Brain microvascular endothelial cell (primary cell): ENCODE measurements around the gene IGBP1.
A peak's percentile ranks its signal among the peaks of the same experiment; 100 is the strongest.
"Not testable (repeated sequence)": the region's sequence is repeated elsewhere in the genome, so short reads cannot be mapped to it uniquely, and the experiment has no call there.

Source experiments
- DNase-seq: peaks from one replicate; pipeline ENCODE4 v3.0.0-alpha.2; 2020
- H3K27ac ChIP-seq: fragments of 250-450 bp; sonication (Bioruptor Pico); 2 replicates; pipeline ENCODE4 v1.5.1; 2020; ENCODE audit warnings: mild to moderate bottlenecking, moderate library complexity
- H3K27me3 ChIP-seq: fragments of 250-450 bp; sonication (Bioruptor Pico); replicated peaks from 2 replicates; pipeline ENCODE4 v1.5.1; 2020; ENCODE audit warnings: mild to moderate bottlenecking
- H3K36me3 ChIP-seq: fragments of 250-450 bp; sonication (Bioruptor Pico); replicated peaks from 2 replicates; pipeline ENCODE4 v1.5.1; 2020; ENCODE audit warnings: mild to moderate bottlenecking
- H3K4me3 ChIP-seq: 2 replicates; pipeline ENCODE4 v1.5.1; 2011; ENCODE audit warnings: low read depth, mild to moderate bottlenecking, control low read depth, low read length, moderate library complexity
- CTCF ChIP-seq: IDR thresholded peaks from 2 replicates; pipeline ENCODE4 v1.5.1; 2011; ENCODE audit warnings: low read depth, mild to moderate bottlenecking, moderate library complexity, low read length, control low read depth, inconsistent platforms; ENCODE audit errors: missing control alignments
- in situ Hi-C: cut with HindIII; loops from 2 replicates; pipeline ENCODE4 v1.10.0; 2017; ENCODE audit warnings: low sequenced_read_pairs, low pct_ligation_motif_present

The IGBP1 gene

GRCh38 chrX:70183091-70183490 is 49.8 kb downstream of the IGBP1 start:
- H3K27ac ChIP-seq, result no peak overlapping the region
- no peak for TF ChIP-seq CTCF
- in situ Hi-C loops, result no loop called here

GRCh38 chrX:70190225-70190624 is 57.0 kb downstream of the IGBP1 start:
- no peak for TF ChIP-seq CTCF
- H3K27ac ChIP-seq, result no peak overlapping the region
- H3K27me3 ChIP-seq, result no peaks in the 10 kb centered on the region
- H3K36me3 ChIP-seq, result no peaks in the 10 kb centered on the region
- H3K4me3 ChIP-seq, result no peak overlapping the region
- in situ Hi-C loops, result no loop called here
- DNase-seq, result no peak

More at GRCh38 chrX:70183091-70183490, 49.8 kb downstream of the IGBP1 start:
- no peaks in the 10 kb centered on the region for H3K36me3 ChIP-seq
- no peaks in the 10 kb centered on the region for H3K27me3 ChIP-seq
- no peak for DNase-seq
- H3K4me3 ChIP-seq, result no peak overlapping the region

- peak; percentile 32 for DNase-seq
- H3K27me3 ChIP-seq, result no peaks in the 10 kb centered on the region
- no peak overlapping the region for H3K4me3 ChIP-seq
- TF ChIP-seq CTCF, result peak; percentile 78
- H3K36me3 ChIP-seq, result no peaks in the 10 kb centered on the region
- no peak overlapping the region for H3K27ac ChIP-seq
- in situ Hi-C loops, result no loop called here
Observed at GRCh38 chrX:70196961-70197720, 63.9 kb downstream of the IGBP1 start.

- Histone ChIP-seq H3K27ac (no peak overlapping the region), H3K36me3 (no peaks in the 10 kb centered on the region), H3K4me3 (no peak overlapping the region), H3K27me3 (no peaks in the 10 kb centered on the region)
- in situ Hi-C loops, result no loop called here
- no peak for DNase-seq
- no peak for TF ChIP-seq CTCF
Observed at GRCh38 chrX:70201732-70202131, 68.5 kb downstream of the IGBP1 start.

- no peak overlapping the region for H3K27ac ChIP-seq
- in situ Hi-C loops, result no loop called here
- no peak overlapping the region for H3K4me3 ChIP-seq
- no peaks in the 10 kb centered on the region for H3K36me3 ChIP-seq
- TF ChIP-seq CTCF, result no peak
- H3K27me3 ChIP-seq, result no peaks in the 10 kb centered on the region
- no peak for DNase-seq
Observed at GRCh38 chrX:70208479-70208878, 75.2 kb downstream of the IGBP1 start.

- H3K27me3 ChIP-seq, H3K36me3 ChIP-seq, DNase-seq, H3K4me3 ChIP-seq, H3K27ac ChIP-seq, in situ Hi-C loops: not testable (repeated sequence)
Observed at GRCh38 chrX:70209570-70209969, 76.3 kb downstream of the IGBP1 start.
